ENCODE measurements around the gene PADI3. TPM values are rescaled to one million over a fixed set of nuclear protein-coding genes. Genes with fewer than 3 reads are reported as not detected.

PADI3 gene
- polyA plus RNA-seq, 1 donor (not counting 4 experiments of a cell fraction or from before 2014, with no cell fraction given): 6.1 TPM

- no peak for TF ChIP-seq CTCF (optimal IDR thresholded peaks at IDR 0.05 in 1 of 3, IDR thresholded peaks at IDR 0.05 in 1 of 3, conservative IDR thresholded peaks at IDR 0.05 in 1 of 3; ENCODE audit: extremely low read depth in 1 of 3, insufficient read depth in 2 of 3, low read length in 3 of 3)
- no peak for TF ChIP-seq EZH2 (IDR thresholded peaks at IDR 0.05; ENCODE audit: low read length)
- Histone ChIP-seq H3K4me3 (ENCODE audit: control insufficient read depth in 2 of 3, extremely low read depth in 1 of 3, insufficient read depth in 2 of 3, low read depth in 1 of 3, low read length in 3 of 3) (no peak overlapping the region), H3K9ac (ENCODE audit: control insufficient read depth, extremely low read depth, insufficient read depth, low read length) (no peak overlapping the region), H2AFZ (ENCODE audit: control insufficient read depth, low read length) (no peak overlapping the region), H3K4me1 (ENCODE audit: control insufficient read depth, extremely low read depth, insufficient read depth, low read length) (peaks cover 31% of the 10 kb centered on the region), H4K20me1 (ENCODE audit: control insufficient read depth, extremely low read depth, insufficient read depth, low read length) (no peaks in the 10 kb centered on the region), H3K27ac (ENCODE audit: control insufficient read depth, insufficient read depth, low read length) (no peak overlapping the region), H3K27me3 (ENCODE audit: control insufficient read depth, extremely low read depth, insufficient read depth, low read length) (no peaks in the 10 kb centered on the region), H3K79me2 (ENCODE audit: control insufficient read depth, insufficient read depth, low read length) (no peaks in the 10 kb centered on the region), H3K9me3 (ENCODE audit: control insufficient read depth, low read depth, low read length) (no peaks in the 10 kb centered on the region), H3K4me2 (ENCODE audit: control insufficient read depth, extremely low read depth, insufficient read depth, low read depth, low read length) (no peak overlapping the region), H3K9me1 (ENCODE audit: control insufficient read depth, extremely low read depth, insufficient read depth, low read length) (no peaks in the 10 kb centered on the region), H3K36me3 (ENCODE audit: control insufficient read depth in 2 of 2, extremely low read depth in 1 of 2, insufficient read depth in 2 of 2, low read length in 2 of 2) (no peaks in the 10 kb centered on the region)
- FAIRE-seq (no peak), DNase-seq (ENCODE audit: low read depth, low spot score) (no peak)
- dilution Hi-C loops (cut with MboI; ENCODE audit: extremely low pct_ligation_motif_present, low sequenced_read_pairs): no loop called here
Observed at GRCh38 chr1:17260738-17261137, 11.8 kb downstream of the PADI3 start.

GRCh38 chr1:17263936-17264335 lies 15.0 kb downstream of the PADI3 start:
- TF ChIP-seq EZH2 (IDR thresholded peaks at IDR 0.05; ENCODE audit: low read length): no peak
- TF ChIP-seq CTCF (optimal IDR thresholded peaks at IDR 0.05 in 1 of 3, IDR thresholded peaks at IDR 0.05 in 1 of 3, conservative IDR thresholded peaks at IDR 0.05 in 1 of 3; ENCODE audit: extremely low read depth in 1 of 3, insufficient read depth in 2 of 3, low read length in 3 of 3): no peak
- Histone ChIP-seq H3K27ac (ENCODE audit: control insufficient read depth, insufficient read depth, low read length) (no peak overlapping the region), H3K9ac (ENCODE audit: control insufficient read depth, extremely low read depth, insufficient read depth, low read length) (no peak overlapping the region), H3K27me3 (ENCODE audit: control insufficient read depth, extremely low read depth, insufficient read depth, low read length) (no peaks in the 10 kb centered on the region), H3K4me1 (ENCODE audit: control insufficient read depth, extremely low read depth, insufficient read depth, low read length) (peaks cover 23% of the 10 kb centered on the region), H3K9me3 (ENCODE audit: control insufficient read depth, low read depth, low read length) (no peaks in the 10 kb centered on the region), H3K36me3 (ENCODE audit: control insufficient read depth in 2 of 2, extremely low read depth in 1 of 2, insufficient read depth in 2 of 2, low read length in 2 of 2) (no peaks in the 10 kb centered on the region), H3K79me2 (ENCODE audit: control insufficient read depth, insufficient read depth, low read length) (no peaks in the 10 kb centered on the region), H3K9me1 (ENCODE audit: control insufficient read depth, extremely low read depth, insufficient read depth, low read length) (no peaks in the 10 kb centered on the region), H2AFZ (ENCODE audit: control insufficient read depth, low read length) (no peak overlapping the region), H3K4me2 (ENCODE audit: control insufficient read depth, extremely low read depth, insufficient read depth, low read depth, low read length) (no peak overlapping the region), H4K20me1 (ENCODE audit: control insufficient read depth, extremely low read depth, insufficient read depth, low read length) (no peaks in the 10 kb centered on the region), H3K4me3 (ENCODE audit: control insufficient read depth in 2 of 3, extremely low read depth in 1 of 3, insufficient read depth in 2 of 3, low read depth in 1 of 3, low read length in 3 of 3) (no peak overlapping the region)
- dilution Hi-C loops (cut with MboI; ENCODE audit: extremely low pct_ligation_motif_present, low sequenced_read_pairs): no loop called here
- FAIRE-seq (no peak), DNase-seq (ENCODE audit: low read depth, low spot score) (no peak)
